SU-DHL-6 (cell line): ENCODE measurements around the gene SMOC1.

Experiments
- H2AFZ ChIP-seq: fragments of 200-600 bp; sonication (generic); 2 replicates; pipeline ENCODE4 v1.6.1; 2014; ENCODE audit warnings: low read depth, mild to moderate bottlenecking, moderate library complexity, mixed read lengths, antibody characterized with exemption, low read length; ENCODE audit not compliant: severe bottlenecking
- H3F3A ChIP-seq: fragments of 200-600 bp; shearing (Covaris generic); 2 replicates; pipeline ENCODE4 v1.6.0; 2016; ENCODE audit warnings: antibody characterized with exemption, mild to moderate bottlenecking; ENCODE audit not compliant: insufficient read depth
- H3K27ac ChIP-seq: fragments of 200-600 bp; sonication (generic); 2 replicates; pipeline ENCODE4 v1.5.1; 2016; ENCODE audit warnings: low read depth, mild to moderate bottlenecking, low read length, moderate library complexity, mixed read lengths
- H3K27me3 ChIP-seq: fragments of 200-600 bp; sonication (generic), shearing (Covaris generic); 2 replicates; pipeline ENCODE4 v1.6.0; 2014; ENCODE audit warnings: mild to moderate bottlenecking, low read length
- H3K36me3 ChIP-seq: fragments of 200-600 bp; sonication (generic); 2 replicates; pipeline ENCODE4 v1.6.1; 2014; ENCODE audit warnings: mild to moderate bottlenecking, low read length, mixed read lengths
- H3K4me2 ChIP-seq: fragments of 300-600, 200-600 bp; shearing (Covaris generic), sonication (generic); 2 replicates; pipeline ENCODE4 v1.6.0; 2014; ENCODE audit warnings: low read length, low read depth, mild to moderate bottlenecking; ENCODE audit not compliant: poor library complexity, severe bottlenecking
- H3K4me3 ChIP-seq: fragments of 200-600 bp; sonication (generic); 2 replicates; pipeline ENCODE4 v1.5.1; 2014; ENCODE audit warnings: antibody characterized with exemption, low read length, mild to moderate bottlenecking, mixed read lengths; ENCODE audit not compliant: insufficient read depth, poor library complexity, severe bottlenecking
- H3K79me2 ChIP-seq: fragments of 200-600 bp; sonication (generic); 2 replicates; pipeline ENCODE4 v1.6.1; 2014; ENCODE audit warnings: mild to moderate bottlenecking, low read length, moderate library complexity; ENCODE audit not compliant: insufficient read depth
- H3K9ac ChIP-seq: fragments of 200-600 bp; sonication (generic); 2 replicates; pipeline ENCODE4 v1.7.0; 2014; ENCODE audit warnings: mild to moderate bottlenecking, low read length
- H3K9me2 ChIP-seq: fragments of 200-600 bp; sonication (generic); replicated peaks from 2 replicates; pipeline ENCODE4 v1.6.1; 2014; ENCODE audit warnings: low read length; ENCODE audit not compliant: insufficient read depth
- H3K9me3 ChIP-seq: fragments of 200-600 bp; sonication (generic); 2 replicates; pipeline ENCODE4 v1.6.1; 2014; ENCODE audit warnings: low read length, mixed read lengths; ENCODE audit not compliant: insufficient read depth
- H4K20me1 ChIP-seq: fragments of 200-600 bp; sonication (generic); 2 replicates; pipeline ENCODE4 v1.6.1; 2014; ENCODE audit warnings: low read depth, mild to moderate bottlenecking, antibody characterized with exemption, low read length, moderate library complexity, mixed read lengths
- CTCF ChIP-seq: fragments of 200-600 bp; sonication (generic); IDR thresholded peaks from one replicate; pipeline ENCODE4 v1.5.1; 2017; ENCODE audit warnings: antibody characterized with exemption, mild to moderate bottlenecking, low read length, moderate library complexity; ENCODE audit not compliant: insufficient read depth, poor library complexity, severe bottlenecking
- EZH2phosphoT487 ChIP-seq: fragments of 200-600 bp; sonication (generic), shearing (Covaris generic); conservative IDR thresholded peaks from 2 replicates; pipeline ENCODE4 v1.6.1; 2018; ENCODE audit warnings: mild to moderate bottlenecking, antibody characterized with exemption, low read length, moderate library complexity, mixed read lengths

The SMOC1 gene

GRCh38 chr14:69921052-69921451 is 41.8 kb downstream of the SMOC1 start:
- H4K20me1 ChIP-seq = no peaks in the 10 kb centered on the region
- no peaks in the 10 kb centered on the region; the same call in 1 of the 2 replicates for H3K27me3 ChIP-seq
- H3K79me2 ChIP-seq = no peaks in the 10 kb centered on the region
- no peaks in the 10 kb centered on the region for H3K9me3 ChIP-seq
- TF ChIP-seq CTCF (no peak), EZH2phosphoT487 (no peak)
- H3K27ac ChIP-seq = no peak overlapping the region
- H3K9me2 ChIP-seq = no peaks in the 10 kb centered on the region
- H2AFZ ChIP-seq = no peak overlapping the region
- H3F3A ChIP-seq = no peaks in the 10 kb centered on the region
- H3K4me3 ChIP-seq = no peak overlapping the region
- H3K4me2 ChIP-seq = no peak overlapping the region
- no peaks in the 10 kb centered on the region for H3K36me3 ChIP-seq
- H3K9ac ChIP-seq = no peak overlapping the region

GRCh38 chr14:69922198-69922597 is 43.0 kb downstream of the SMOC1 start:
- H3F3A ChIP-seq = no peaks in the 10 kb centered on the region
- TF ChIP-seq EZH2phosphoT487 (no peak), CTCF (no peak)
- no peak overlapping the region for H2AFZ ChIP-seq
- no peak overlapping the region for H3K27ac ChIP-seq
- no peaks in the 10 kb centered on the region for H4K20me1 ChIP-seq
- no peak overlapping the region for H3K4me3 ChIP-seq
- no peaks in the 10 kb centered on the region for H3K9me2 ChIP-seq
- no peaks in the 10 kb centered on the region for H3K9me3 ChIP-seq
- no peaks in the 10 kb centered on the region; the same call in 1 of the 2 replicates for H3K27me3 ChIP-seq
- no peaks in the 10 kb centered on the region for H3K36me3 ChIP-seq
- H3K79me2 ChIP-seq = no peaks in the 10 kb centered on the region
- no peak overlapping the region for H3K4me2 ChIP-seq
- H3K9ac ChIP-seq = no peak overlapping the region

DNA sequence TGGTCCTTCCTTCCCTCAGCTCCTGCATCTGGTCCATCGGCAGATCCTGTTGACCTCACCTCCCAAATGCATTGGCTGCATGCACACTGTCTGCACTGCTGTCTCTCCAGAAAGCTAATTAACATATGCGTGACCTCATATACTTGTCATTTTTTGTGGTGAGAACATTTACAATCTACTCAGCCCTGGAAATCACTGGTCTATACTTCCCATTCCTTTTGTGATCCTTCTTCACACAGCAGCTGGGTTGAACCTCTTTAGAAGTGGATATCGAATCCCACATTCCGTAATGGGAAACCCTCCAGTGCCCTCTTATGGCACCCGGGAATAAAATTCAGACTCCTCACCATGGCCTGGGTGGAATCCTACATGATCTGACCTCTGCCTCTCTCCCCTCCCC is 45.0 kb downstream of the SMOC1 start:
- no peak overlapping the region for H2AFZ ChIP-seq
- no peaks in the 10 kb centered on the region for H3K27me3 ChIP-seq
- no peak overlapping the region for H3K9ac ChIP-seq
- H3K9me3 ChIP-seq = no peaks in the 10 kb centered on the region
- TF ChIP-seq CTCF = no peak
- TF ChIP-seq EZH2phosphoT487 = no peak
- H4K20me1 ChIP-seq = no peaks in the 10 kb centered on the region
- H3K27ac ChIP-seq = no peak overlapping the region
- H3K36me3 ChIP-seq = no peaks in the 10 kb centered on the region
- no peak overlapping the region for H3K4me2 ChIP-seq
- no peaks in the 10 kb centered on the region for H3K9me2 ChIP-seq
- H3K79me2 ChIP-seq = no peaks in the 10 kb centered on the region
- no peak overlapping the region for H3K4me3 ChIP-seq
- no peaks in the 10 kb centered on the region for H3F3A ChIP-seq
